A172 (cell line): ENCODE results near the gene C11orf16. TPM values are rescaled to one million over a fixed set of nuclear protein-coding genes. Genes with fewer than 3 reads are reported as not detected.
A peak's percentile ranks its signal among the peaks of the same experiment; 100 is the strongest.
"Not testable (repeated sequence)": the region's sequence is repeated elsewhere in the genome, so short reads cannot be mapped to it uniquely, and the experiment has no call there.

Experiments
- DNase-seq: peaks from one replicate; pipeline ENCODE4 v3.0.0-alpha.2; 2015; ENCODE audit warnings: low spot score
- total RNA-seq: library from RNA; depleted of rRNA; stranded (reverse); fragments of >200 nt; shearing (Covaris generic); gene quantifications from 2 replicates; pipeline ENCODE4 v1.2.3, GENCODE V29; 2014; rRNA removed

C11orf16 gene, protein sequence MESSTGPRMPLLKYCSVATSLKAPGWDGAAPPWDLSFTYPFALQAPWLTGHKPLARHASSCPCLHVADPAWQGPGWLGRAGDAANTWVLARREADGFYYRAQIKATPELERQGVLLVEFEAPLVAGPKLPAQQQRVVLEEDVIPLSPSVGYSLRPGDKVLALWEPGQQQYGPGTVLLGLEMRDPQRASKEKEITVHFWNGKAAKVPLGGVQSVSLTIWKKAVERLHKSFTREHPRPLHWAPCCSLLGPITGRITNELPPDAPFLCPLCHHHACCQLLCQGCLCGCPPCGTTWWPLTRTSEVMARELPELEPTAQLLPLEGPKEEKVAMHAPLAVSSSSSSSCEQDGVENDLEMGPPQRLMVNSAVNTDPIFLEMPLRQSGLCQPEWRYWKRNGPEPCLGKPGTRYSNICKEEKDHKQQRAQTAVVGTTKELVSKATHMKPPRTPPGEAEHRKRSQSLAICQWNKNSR
- 0.31 TPM in 1 of 2 replicates, not detected in the other for total RNA-seq

DNA sequence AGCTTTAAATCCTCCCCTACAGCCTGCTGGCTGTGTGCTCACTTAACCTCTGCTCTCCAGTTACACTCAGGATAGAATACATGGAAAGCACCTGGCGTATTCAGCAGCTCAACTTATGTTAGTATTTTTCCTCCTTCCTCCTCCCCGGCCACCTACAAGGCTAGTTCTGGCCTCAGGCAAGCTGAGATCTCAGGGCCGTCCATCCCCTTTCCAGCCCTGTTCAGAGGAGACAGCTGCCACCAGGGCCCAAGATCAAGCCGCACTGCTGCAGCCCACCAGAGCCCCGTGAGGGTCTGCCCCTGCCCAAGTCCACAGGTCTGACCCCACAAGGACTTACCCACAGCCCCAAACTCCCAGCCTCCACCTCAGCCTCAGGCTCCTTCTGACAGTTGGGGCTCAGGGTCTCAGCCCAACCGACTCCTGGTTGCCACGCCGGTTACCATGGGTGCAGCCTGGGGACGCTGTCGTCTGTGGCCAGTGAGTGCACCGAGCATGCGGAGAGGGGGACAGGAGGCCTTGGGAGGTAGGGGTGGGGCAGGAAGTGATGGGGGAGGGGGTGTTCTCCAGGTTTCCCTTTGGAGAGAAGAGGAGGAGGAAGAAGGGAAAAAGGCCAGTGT, at the start of gene C11orf16:
TSS of gene C11orf16 (minus strand) at position 384 of the 617 bp plus-strand sequence. CDS start 639 bp downstream, outside the sequence.
- DNase-seq: no peak

DNA sequence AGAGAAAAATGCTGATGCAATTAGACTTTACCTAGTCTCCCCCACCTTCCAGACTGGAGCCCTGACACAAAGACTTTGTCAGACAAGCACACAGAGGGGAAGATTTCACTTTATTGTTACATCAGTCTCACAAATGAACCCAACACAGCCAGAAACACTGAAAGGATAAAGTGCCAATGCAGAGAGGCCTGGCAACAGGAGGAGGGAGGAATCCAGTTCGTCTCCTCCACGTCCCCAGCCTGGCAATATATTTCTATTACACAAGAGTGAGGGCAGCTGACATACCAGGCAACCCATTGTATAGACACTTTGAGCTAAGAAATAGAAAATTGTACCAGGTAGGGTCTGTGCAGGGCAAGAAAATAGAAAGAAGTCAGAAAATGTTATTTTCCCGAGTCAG, 47.7 kb upstream of the C11orf16 start:
- no peak for DNase-seq

DNA sequence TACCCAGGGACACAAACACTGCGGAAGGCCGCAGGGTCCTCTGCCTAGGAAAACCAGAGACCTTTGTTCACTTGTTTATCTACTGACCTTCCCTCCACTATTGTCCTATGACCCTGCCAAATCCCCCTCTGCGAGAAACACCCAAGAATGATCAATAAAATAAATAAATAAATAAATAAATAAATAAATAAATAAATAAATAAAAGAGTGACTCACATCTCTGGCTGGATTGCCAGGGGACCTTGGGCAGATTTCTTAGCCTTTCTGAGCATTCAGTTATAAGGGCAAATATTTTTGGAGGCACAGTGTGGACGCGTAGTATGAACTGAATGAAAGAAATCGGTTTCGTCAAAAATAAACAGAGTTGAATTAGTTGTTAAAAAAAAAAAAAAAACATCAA, 46.6 kb upstream of the C11orf16 start:
- not testable (repeated sequence) for DNase-seq

DNA sequence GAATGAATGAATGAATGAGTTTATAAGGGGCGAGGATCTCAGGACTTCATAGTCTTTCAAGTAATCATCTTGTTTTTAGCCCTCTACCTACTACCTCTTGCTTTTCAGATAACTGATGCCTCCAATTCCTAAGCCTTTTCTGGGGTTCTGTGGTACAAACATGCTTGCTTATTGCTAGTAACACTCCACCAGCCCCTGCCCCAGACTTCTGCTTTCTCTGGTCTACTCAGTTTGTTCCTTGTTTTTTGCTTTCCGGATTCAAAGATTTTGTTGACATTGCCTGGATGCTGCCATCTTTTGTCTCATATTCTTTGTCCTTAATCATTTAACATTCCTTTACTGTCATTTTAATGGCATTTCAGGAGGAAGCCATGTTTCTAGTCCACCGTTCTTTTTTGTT, 40.4 kb upstream of the C11orf16 start:
- no peak for DNase-seq

DNA sequence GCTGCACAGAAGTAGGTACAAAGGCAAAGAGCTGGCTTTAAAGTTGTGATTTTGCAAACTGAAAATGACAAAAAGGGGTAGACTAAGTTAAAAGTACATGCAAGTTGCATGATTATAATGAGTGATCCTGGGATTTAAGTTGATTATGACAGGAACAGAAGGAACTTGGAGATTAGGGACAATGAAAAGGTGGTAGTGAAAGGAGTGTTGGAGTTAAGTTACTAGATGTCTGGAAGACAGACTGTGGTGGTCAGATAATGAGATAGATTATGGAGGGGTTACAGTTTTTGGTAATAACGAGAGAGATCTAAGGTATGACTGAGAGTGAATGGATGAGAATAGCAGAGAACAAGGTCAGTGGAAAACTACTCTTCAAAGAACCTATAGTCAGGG, 39.2 kb upstream of the C11orf16 start:
- no peak for DNase-seq

DNA sequence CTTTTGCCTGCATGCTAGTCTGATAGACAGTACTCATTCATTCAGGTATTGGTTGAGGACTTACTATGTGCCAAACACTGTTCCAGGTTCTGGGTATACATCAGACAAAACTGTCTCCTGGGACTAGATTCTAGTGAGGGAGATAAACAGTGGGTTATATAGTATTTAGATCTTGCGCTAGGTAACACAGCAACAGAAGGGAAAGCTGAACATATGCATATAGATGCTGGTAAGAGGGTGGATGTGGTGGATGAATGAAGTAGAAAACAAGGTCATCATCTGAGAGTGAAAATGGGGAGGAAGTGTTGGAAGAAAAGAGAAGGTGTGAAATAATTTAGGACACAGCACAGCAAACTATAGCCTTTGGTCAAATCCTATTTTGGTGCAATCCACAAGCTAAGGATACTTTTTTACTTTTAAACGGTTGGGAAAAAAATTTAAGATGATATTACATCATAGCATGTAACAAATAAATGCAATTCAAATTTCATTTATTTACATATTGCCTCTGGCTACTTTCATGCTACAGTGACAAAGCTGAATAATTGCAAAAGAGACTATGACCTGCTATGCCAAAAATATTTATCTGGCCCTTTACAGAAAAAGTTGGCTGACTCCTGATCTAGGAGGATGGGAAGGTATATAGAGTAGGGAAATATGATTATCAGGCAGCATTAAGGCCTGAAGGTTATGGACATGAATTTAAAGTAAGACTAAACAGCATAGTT, 38.6 kb upstream of the C11orf16 start:
- DNase-seq: no peak

DNA sequence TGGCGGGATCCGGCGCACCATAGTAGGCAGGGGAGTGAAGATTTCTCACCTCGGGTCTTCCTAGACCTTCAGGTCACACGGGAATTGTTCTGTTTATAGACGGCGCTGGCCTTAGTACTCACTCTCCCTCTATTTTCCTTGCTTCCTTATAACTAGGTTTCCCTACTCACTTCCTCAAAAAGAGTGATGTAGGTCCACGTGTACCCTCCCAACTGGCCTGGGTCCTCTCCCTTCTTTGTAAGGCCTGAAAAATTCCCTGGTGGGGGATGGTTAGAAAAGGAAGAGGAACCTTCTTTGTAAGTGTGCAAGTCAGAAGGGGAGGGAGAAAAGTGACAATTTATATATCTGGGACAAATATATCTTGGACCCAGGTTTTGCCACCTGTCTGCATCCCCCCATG, 34.4 kb upstream of the C11orf16 start:
- DNase-seq: no peak

DNA sequence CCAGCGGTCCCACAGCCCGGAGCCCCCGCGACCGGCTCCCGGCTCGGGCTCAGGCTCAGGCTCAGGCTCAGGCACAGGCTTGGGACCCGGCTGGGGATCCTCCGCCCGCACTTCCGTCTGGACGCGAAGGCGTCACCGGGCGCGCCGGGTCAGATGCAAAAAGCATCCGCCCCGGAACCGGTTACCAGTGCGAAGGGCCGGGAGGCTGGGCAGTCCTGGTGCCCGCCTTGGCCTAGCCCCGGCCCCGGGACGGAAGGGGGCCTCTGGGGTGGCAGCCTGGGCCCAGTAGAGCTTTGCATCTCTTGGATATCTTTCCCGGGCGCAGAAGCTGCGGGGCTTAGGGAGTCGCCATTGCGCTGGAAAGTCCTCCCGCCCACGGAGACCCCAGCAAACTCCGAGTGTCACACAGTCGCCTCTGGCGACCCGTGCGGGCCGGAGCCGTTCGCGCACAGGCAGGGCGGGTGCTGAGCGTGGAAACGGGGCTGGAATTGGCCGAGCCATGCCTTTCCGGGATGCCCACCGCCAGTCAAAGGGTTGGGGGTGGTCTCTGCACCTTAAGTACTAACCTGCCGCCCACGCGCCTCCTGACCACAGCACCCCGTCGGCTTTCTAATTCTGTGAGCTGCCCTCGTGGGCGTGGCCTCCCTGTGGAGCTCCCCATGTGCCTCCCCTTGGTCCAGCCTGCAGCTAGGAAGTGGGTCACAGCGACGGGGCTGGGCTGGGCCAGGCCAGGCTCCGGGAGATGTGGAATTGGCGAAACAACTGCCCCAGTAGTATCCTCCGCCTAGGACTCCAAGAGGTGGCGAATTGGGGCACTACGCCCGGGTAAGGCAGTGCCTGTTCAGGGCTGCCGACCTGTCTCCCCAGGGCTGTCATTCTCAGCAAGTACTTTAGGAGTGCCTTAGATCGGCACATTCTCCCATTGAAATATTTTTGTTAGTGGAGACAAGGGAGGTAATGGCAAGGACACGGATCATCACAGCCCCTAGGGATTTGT, 31.9 kb upstream of the C11orf16 start, which contains the start of gene TMEM9B:
TSS of gene TMEM9B (minus strand) at position 119 of the 997 bp plus-strand sequence. CDS start 129 bp downstream, outside the sequence.
- DNase-seq: peak; percentile 86

DNA sequence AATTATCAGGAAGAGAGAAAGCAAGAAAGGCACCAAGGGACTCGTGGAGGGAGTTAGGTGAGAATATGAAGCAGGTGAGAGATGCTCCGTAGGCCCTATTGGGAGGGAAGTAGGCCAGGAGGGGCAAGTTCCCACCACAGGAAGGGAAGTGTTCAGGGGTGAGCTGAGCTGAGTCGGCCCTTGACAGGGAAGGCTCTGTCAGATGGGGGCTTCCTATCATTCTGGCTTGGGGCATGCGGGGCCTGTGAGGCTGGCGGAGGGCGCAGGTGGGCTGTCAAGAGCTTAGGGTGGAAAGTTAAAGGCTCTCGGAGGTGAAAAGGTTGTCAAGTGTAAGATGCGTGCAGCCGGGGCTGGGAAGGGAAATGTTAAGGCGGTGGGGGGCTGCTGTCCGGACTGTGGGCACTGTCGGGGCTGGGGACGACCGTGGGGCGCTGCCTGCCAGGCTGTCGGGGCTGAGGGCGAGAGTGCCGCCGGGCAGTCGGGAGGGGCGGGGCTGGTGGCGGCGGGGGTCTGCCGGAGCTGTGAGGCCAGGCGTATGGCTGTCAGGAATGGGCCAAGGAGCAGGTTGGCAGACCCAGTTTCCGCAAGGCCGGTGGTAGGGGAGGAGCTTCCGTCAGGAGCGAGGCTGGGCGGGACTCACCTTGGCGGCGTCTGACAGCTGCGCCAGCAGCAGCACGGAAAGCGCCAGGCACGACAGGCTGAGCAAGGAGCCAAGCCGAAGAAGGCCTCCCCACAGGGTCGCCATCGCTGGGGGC, 31.0 kb upstream of the C11orf16 start:
- peak; percentile 76 for DNase-seq

DNA sequence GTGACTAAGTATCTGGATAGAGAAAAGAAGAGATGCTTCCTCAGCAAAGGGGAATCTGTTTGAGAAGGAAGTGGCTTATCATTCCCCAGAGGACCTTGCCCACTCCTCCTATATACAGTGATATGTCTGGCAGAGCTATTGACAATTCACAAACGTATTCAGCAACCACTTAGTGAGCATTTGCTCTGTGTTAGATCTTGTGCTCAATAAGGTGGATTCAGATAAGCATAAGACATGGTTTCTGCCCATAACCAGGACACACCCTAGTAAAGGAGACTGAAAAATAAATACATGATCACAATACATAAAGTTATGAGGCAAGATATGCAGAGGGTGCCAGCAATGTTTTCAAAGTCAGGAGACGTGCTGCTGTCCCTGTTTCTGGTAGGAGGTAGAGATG, 30.1 kb upstream of the C11orf16 start:
- DNase-seq: no peak

DNA sequence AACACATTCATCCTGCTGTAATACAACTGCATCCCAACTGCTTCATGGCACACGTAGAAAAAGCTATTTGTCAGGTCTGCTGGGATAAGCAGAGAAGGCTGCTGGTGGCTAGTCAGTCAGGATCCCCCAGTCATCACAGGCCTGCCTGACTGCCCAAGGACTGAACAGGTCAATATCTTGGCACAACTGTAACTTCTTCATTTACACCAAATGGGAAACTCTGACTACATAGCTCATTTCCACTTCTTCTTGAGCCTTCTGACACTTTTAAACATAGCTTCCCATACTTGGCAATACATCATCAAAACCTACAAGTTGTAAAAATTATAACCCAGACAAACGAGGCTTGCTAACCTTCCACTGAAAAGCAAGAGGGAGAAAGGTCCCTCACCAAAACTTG, 28.7 kb upstream of the C11orf16 start:
- DNase-seq: no peak

DNA sequence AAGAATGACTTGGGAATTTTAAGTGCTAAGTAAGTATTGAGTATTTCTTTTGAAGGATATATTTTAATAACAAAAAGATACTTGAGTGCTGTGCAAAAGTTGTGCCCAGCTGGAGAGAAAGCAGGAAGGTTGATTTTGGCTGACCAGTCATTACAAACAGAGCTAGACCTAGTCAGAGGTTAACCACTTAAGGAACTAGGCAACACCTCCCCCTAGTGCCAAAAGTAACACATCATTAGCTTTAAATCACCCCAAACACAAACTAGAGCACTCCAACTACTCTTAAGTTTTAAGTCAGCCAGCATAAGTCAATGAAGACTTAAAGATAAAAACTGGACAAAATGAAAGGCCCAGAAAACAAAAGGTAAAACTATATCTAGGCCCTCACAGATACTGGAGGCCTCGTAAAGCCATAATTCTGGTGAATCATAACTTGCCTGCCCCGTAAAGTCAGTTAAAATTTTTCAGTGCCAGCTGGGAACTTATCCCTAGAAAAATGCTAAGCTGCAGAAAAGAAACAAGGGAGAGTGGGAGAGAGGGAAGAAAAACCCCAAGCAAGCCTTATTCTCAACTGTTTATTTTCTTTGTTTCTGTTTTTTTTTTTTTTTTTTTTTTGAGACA, 26.9 kb upstream of the C11orf16 start:
- DNase-seq: peak; percentile 88

DNA sequence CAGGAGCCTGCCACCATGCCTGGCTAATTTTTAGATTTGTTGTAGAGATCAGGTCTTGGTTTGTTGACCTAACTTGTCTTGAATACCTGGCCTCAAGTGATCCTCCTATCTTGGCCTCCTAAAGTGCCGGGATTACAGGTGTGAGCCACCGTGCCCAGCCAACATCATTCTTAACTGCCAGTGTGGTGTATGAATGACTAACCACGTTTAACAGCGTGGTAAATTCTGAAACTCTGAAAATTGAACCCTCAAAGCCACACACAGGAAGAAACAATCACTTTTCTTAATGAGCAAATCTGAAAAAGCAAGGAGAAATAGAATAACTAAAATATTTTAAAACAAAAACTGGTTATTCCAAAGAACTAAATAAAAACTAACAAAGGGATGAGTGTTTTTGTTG, 24.1 kb upstream of the C11orf16 start:
- no peak for DNase-seq

DNA sequence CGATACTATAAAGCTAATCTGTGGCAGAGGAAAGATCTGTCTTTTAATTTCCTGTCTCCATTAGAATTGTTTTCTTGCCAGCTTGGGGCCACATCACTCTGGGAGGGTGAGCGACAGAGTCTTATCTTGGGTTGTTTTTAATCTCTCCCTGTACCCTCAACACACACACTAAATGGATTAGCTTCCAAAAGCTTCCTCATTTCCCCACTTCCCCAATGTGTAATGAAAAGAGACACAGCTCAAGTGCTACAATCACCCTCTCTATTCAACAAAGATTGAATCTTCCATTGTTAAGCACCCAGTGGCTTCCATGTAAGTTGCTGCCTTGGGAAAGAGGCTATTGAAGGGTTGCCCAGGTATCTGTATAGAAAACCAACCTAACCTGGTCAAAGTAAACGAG, 16.1 kb upstream of the C11orf16 start:
- no peak for DNase-seq

DNA sequence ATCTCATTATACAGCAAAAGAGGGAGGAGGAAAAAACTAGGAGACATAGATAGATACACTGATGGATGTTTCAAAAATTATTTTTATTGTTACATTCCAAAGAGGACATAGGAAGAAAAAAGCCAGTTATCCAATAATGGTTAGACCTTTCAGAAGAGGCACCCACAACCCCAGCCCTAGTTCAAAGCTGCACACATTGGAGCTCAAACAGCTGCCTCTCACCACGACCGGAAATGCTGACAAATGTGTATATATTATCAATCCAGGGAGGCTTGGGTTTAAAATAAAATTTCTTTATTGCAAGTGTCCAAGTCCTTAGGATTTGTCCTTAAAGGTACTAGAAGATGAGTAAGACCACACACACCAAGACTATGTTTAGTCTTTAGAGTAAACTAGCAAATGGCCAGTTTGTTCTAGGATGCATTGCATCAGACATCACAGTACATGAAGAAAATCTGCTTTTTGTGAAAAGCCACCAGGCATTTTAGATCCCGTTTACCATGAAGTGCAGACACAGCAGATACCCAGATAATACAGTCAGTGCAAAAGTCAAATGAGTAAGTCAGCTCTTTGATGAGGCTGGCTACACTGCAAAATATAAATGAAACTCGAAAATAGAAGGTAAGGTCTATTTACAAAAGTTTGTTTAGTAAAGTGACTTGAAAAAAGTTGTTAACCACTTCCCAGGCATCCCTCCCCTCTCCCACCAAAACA, 14.6 kb upstream of the C11orf16 start:
- no peak for DNase-seq

DNA sequence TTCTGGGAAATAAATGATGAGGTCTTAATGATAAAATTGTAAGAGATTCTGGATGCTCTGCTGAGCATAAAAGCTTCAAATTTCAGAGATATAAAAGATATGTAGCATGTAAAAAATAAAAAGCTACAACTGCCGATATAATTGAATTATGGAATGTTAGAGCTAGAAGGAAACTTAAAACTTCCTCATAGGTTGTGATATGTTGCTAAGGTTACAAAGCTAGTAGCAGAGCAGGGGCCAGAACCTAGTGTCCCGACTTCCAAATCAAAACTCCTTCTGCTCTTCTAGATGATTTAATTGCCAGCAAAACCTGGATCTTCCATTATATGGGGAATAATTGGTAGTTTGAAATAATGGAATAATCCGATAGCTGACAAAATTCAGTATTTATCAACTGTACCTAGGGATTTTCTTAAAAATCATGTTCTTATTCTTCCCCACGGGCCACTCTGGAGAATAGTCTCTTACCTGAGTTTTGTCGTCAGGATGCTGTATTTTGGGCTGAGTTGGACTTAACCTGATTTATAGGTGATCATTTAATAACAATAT, 9.8 kb upstream of the C11orf16 start, which contains the start of gene ASCL3:
TSS of gene ASCL3 (minus strand) at position 499 of the 549 bp plus-strand sequence. CDS start 4,855 bp downstream, outside the sequence.
- no peak for DNase-seq

DNA sequence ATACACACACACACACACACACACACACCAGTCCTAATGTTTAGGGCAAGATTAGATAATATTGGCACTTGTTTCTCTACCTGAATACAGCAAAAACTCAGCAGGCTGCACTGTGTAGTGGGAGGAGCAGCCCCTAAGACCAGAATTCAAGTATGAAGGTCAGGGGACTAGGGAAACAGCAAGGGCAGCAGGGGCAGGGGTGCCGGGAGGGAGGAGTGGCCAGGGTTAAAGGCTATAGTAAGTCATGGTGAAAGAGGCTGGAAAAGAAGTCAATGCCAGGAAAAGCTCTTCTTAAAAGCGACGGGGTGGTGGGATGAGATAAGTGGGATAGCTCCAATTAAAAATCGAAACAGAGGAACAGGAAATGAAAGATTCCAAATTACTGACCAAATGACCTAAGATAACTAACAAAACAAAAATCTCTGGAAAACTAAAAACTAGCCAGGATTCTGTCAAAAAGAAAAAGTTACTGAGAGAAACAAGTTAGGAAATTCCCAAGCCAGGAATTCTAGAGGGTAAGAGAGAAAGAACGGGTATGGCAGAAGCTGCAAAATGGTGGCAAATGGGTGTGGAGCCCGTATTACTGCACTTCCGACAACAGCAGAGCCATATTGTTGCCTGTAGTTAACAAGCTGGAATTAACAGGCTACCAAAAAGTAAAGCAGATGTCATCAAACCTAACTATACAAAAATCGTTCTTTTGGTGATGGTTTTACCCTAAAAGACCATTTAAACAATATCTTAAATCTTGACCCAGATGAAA, 8.8 kb upstream of the C11orf16 start:
- DNase-seq: no peak

DNA sequence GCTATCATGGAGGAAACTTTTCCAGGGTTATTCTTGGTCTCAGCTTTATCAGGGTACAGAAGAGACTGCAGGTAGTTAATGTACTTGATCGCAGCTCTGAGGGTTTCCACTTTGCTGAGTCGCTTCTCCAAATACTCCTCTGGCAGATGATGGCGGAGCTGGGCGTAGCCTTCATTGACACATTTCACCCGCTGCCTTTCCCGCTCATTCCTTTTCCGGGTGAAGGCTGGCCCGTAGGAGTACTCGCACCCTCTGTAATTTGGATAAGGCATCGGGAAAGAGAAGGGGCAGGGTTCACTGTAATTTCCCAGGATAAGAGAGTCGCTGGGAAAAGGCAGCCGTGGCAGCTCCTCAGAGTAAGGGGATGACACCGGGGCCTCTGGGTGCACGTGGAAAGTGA, 4.9 kb upstream of the C11orf16 start:
- DNase-seq: no peak
